GM18868 (cell line): ENCODE data around the gene GJA3.
"Not testable (repeated sequence)": the region's sequence is repeated elsewhere in the genome, so short reads cannot be mapped to it uniquely, and the experiment has no call there.

ENCODE experiments used
- ATAC-seq: cut with Tn5 transposase; IDR thresholded peaks from one replicate; pipeline ENCODE4 v1.9.1; 2021; ENCODE audit warnings: mild to moderate bottlenecking, moderate library complexity; ENCODE audit not compliant: unreplicated experiment

GJA3 gene

DNA sequence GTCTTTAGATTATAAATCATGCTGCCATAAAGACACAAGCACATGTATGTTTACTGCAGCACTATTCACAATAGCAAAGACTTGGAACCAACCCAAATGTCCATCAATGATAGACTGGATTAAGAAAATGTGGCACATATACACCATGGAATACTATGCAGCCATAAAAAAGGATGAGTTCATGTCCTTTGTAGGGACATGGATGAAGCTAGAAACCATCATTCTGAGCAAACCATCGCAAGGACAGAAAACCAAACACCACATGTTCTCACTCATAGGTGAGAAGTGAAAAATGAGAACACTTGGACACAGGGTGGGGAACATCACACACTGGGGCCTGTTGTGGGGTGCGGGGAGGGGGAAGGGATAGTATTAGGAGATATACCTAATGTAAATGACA is 7.6 kb downstream of the GJA3 start:
- not testable (repeated sequence) for ATAC-seq

DNA sequence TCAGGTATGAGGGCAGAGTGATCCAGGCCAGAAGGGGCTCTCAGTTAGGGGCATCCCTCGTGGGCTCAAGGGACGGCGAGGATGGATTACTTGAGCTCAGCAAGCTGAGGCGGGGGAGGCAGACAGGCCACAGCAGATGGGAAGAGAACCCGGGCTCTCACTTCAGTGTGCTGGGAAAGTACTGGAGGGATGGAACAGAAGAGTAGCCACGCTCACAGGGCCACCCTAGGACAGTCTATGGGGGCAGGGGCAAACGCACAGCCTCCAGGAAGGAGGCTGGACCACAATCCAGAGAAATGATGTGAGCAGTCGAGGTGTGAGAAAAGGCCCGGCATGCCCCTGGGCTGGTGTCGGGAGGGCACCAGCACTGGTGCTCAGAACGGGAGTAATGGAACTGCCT is 9.2 kb downstream of the GJA3 start:
- no peak for ATAC-seq

DNA sequence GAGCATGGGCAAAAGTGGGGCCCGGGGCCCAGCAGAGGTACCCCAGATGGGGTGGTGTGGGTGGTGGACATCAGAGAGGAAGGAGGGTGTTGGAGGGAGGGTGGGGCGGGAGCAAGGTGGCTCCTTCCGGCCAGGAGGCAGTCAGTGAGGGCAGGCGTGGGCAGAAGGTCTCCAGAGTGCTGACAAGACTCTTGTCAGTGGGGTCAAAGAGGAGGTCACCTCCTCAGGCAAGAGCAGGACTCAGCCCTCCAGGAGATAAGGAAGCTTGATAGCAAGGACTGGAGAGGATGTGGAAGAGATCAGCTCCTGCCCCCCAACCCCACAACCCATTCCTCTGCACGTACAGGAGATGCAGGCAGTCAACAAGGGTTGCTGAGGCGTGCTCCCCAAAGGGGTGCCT is 9.8 kb downstream of the GJA3 start:
- no peak for ATAC-seq

DNA sequence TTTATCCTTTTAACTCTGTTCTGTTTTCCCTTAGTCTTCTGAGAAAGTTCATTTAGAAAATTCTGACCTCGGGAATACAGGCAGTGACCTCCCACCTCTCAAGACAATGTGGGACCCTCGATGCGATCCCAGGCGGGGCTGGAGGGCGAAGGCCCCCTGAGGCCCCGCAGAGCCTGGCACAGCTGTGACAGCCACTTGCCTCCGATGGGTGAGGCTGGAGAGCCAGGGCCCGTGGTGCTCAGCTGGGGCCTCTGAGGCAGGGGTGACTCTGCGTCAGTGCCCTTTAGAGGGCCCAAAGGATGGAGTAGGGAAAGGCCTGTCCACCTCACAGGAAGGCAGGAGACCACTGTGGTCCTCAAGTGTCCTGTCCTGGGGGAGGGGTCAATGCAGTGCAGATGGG is 10.3 kb downstream of the GJA3 start:
- ATAC-seq = no peak

DNA sequence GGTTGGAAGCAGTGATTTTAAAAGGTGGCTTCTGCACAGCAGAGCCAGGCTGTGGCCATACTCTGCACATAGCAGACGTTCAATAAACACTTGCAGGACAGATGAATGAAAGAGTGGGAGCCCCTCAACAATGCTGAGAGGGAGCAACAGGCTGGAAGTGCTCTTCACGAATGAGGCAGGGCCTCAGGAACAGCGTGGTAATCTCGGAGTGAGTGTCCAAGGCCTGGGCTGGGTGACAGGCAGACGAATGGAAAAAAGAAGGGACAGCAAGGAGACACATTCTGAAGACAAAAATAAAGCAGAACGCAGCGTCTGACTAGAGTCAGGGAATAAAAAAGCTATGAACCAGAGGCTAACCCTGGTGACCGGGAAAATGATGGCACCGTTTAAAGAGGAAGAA is 11.1 kb downstream of the GJA3 start:
- no peak for ATAC-seq

DNA sequence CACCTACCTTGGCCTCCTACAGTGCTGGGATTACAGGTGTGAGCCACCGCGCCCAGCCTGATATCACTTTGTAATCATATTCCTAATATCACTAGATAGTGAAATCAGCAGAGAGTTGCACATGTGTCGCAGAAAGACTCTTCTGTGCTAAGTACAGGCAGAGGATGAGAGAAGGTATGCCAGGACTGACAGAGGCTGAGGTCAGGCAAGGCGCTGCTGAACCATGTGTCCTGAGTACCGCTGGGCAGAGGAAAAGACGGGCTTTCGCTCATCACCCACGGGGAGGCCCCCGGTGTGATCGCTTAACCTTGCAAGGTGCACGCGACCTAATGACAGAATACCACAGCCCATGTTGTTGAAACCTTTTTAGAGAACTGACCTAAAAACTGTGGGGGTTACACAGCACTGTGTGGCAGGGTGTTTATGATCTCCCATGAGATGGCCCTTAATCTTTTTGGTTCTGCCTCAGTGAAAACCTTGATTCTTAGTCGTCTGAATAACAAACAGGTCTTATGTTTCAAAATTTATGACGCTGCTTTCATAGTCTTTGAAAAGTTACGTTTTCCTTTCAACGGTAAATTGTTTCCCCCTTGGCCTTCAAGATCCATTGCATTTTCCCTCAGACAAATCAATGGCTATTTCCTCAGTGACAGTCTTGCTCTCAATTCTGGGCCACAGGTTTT is 12.2 kb downstream of the GJA3 start:
- no peak for ATAC-seq

DNA sequence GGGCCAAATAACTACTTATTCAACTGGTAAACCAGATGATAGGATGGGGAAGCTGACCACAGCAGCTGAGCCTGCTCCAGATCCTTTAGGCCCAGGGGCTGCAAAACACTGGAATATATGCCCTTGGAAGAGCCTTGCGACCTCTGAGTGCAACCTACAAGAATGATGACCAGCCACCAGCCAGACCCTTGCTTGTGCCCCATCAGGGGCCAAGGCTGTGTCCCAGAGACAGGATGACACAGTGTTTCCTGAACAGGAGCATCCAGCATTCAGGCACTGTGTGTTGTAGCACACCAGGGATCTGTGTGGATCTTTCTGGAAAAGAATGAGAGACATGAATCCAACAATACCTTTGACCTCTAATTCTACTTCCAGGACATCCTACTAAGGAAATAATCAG is 14.5 kb downstream of the GJA3 start:
- ATAC-seq = no peak

DNA sequence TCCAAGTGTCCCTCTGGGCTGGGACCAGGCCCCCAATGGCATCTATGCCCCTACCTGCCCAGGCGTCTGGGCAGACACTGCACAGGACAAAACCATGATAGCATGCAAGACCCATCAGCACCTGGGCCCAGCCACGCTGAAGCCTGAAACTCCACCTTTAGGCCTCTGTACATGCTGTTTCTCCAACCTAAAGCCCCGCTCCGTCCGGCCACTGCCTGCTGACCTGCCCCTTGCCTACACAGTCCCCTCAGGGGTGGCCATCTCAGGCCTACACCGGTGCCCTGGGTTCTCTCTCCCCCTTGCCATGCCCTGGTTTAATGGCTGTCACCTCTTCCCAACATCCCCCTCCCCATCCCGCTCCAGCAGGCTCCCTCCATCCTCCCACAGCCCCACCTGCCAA is 15.3 kb downstream of the GJA3 start:
- ATAC-seq = no peak

DNA sequence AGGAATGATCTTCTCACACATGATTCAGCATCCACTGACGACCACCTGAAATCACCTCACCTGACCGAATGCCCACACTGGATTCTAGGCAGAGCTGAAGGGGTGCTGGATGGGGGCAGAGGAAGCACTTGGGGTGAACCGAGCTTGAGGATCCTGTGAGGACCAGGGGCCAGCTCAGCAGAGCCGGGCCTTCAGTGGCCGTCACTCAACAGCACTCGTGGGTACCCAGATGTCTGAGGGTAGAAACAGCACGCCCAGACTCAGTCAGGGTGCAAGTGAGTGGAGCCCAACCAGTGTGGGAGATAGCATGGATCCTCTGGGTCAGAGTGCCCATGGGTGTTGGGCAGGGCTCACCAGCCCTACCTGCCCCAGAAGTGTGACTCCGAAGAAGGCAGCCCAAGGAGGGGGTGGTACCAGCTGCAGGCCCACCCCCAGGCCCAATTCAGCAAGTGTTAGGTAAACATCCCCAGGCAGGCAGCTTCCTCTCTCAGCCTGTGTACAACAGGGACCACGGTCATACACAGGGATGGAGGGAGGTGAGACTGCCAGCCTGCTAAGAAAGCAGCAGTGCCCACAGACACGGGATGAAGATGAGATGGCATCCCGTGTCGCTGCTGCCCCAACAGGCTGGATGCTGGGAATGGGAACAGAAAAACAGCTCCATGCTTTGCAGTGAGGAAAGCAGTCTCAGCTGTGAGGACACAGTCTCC is 16.6 kb downstream of the GJA3 start:
- no peak for ATAC-seq

DNA sequence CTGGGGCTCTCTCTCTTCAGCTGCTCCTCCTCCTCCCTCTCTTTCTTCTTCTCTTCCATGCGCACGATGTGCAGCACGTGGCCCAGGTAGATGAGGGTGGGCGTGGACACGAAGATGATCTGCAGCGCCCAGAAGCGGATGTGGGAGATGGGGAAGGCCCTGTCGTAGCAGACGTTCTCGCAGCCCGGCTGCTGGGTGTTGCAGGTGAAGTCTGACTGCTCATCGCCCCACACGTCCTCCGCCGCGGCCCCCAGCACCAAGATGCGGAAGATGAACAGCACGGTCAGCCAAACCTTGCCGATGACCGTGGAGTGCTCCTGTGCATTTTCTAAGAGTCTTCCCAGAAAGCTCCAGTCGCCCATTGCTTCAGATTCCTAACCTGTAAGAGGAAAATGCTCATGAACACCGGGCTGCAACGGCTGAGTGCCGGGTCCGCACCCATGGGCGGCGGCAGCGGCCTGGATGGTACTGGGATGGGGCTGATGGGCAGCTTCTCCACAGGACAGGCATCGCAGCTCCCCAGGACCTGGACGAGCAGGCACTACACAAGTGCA is 17.8 kb downstream of the GJA3 start:
- ATAC-seq = no peak

DNA sequence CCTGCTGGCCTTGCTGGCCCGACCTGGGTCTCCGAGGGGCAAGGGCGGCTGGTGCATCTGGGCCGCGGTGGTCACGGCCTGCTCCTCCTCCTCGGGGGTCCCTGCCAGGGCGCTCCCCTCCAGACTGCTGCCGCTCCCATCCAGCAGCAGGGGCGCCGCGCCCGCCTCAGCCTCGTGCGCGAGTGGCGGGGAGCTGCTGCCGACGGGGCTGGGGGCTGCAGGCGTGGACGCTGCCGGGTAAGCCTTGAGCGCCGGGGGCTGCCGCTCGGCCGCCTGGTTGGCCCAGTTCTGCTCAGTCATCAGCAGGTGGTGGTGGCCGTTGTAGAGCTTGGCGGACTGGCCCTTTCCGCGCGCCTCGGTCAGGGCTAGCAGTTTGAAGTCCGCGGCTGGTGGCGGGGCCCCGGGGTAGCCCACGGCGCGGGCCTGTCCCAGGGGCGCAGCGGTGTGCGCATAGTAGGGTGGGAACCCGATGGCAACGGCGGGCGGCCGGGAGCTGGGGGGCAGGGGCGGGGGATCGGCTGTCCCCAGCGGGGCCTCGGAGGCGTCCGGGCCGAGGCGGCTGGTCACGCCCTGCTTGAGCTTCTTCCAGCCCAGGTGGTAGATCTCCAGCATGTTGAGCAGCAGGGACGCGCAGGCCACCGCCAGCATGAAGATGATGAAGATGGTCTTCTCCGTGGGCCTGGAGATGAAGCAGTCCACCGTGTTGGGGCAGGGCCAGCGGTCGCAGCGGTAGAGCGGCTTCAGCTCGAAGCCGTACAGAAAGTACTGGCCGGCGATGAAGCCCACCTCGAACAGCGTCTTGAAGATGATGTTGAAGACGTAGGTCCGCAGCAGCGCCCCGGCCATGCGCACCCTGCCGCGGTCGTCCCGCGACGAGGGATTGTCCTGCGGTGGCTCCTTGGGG is 18.6 kb downstream of the GJA3 start:
- no peak for ATAC-seq

DNA sequence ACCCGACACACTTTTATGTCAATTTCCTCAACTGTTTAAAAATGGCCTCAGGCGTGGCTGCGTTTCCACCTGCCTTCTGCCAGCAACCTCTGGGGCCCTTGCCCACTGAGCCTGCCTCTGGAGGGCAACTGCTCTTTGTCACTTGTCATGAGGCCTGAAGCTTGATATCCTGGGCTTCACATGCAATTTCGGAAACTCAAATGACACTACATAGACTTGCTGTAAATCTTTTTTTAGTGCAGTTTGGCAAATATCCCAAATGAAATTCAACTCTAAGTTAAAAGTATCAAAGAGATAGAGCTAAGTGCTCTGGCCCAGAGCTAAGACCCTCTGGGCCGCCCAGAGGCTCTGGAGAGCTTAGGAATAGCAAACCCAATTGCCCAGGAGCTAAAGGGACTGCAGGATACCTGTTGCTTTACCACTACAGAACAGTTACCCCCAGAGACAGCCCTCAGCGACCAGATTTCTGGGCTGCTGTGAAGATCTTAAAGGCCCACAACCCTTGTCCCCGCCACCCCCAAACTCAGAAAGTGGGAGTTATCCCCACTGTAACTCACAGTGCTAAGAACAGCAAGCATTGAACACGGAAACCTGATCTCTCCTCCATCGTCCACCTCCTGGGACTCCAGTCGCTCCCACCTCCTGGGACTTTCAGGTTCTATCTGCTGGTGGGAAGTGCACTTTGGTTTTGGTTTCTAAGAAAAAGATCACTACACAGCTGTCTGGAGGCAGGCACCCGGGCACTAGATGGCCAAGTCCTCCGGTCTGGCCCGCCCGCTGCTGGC is 19.4 kb downstream of the GJA3 start:
- no peak for ATAC-seq

DNA sequence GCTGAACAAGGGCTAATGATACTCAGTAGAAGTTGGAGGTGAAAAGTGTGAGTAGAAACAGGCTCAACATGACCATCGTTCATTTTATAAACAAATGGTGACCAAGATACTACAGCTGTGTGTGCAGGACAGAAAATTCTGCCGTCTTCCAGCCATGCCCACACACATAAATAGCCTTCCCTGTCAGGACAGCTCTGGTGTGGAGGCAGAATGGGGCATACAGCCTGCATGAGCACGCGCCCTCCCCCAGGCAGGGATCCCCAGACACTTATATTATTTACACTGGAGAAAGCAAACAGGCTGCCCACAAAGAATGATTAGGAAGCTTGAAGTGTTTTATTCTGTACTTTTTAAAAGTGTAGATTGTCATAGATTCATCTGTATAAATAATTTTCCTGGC is 20.4 kb downstream of the GJA3 start:
- ATAC-seq = no peak

DNA sequence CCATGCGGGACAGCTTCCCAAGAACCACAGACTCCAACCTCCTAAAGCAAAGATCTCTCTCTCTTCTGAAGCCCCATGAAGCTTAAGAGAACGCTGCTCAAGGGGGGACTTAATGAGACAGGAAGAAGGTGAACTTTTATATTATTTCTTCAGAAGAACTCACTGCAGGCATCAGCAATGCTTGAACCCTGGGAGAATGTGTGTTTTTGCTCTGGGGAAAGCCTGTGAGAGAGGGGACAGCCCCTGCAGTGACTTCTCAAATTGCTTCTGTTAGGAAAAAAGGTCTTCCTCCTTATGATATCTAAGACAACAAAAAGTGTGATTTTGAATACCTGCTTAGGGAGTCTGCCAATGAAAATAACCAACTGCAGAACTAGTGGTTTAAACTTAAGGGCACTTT is 23.0 kb downstream of the GJA3 start:
- ATAC-seq = no peak

DNA sequence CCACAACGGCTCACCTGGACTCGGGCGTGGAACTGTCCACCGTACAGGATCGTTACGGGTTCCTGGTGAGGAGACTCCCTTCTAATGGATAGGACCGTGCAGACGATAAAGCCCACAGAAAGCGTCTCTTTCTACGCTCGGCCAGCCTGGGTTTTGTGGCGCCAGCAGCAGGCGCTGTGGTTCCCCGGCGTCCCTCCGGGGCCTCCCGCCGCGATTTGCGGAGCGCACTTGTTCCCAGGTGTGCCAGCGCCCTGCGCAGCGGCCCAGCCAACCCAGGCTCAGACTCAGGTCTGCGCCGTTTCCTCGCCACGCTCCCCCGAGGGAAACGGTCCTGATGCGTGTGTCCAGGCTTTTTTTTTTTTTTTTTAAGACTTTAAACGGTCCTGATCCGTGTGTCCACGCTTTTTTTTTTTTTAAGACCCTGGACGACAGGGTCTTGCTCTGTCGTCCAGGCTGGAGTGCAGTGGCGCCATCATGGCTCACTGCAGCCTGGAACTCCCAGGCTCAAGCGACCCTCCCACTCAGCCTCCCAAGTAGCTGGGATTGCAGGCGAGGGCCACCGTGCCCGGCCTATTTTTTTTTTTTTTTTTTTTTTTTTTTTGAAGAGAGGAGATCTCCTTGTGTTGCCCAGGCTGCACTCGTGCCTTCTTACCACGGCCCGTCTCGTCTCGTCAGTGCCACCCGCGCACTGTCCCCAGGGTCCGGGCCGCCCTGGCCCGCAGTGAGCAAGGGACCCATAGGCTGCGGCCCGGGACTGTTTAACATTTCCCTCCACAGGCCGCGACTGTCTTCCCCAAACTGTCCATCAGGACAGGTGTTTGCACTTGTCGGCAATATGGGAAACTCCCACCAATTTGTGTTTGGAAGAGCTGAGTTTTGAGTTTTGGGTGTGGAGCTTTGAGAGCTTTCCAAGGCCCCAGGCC is 23.8 kb downstream of the GJA3 start:
- ATAC-seq = no peak

DNA sequence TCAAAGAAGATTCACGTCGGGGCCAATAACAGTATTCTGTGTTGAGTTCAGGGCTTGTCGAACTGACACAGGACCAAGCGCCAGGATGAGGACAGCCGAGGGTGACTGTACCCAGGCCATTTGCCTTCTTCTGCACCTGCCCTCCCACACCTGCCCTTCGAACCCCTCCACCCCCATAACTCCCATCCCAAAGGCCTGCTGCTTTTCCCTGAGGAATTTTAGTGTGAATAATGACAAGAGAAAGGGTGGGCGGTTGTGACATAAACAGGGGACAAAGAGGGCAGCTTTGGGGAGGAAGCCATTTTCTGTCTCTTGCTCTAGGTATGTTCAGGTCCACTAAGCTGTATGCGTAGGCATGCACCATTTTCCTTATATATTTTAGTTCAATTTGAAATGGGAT is 26.1 kb downstream of the GJA3 start:
- no peak for ATAC-seq

DNA sequence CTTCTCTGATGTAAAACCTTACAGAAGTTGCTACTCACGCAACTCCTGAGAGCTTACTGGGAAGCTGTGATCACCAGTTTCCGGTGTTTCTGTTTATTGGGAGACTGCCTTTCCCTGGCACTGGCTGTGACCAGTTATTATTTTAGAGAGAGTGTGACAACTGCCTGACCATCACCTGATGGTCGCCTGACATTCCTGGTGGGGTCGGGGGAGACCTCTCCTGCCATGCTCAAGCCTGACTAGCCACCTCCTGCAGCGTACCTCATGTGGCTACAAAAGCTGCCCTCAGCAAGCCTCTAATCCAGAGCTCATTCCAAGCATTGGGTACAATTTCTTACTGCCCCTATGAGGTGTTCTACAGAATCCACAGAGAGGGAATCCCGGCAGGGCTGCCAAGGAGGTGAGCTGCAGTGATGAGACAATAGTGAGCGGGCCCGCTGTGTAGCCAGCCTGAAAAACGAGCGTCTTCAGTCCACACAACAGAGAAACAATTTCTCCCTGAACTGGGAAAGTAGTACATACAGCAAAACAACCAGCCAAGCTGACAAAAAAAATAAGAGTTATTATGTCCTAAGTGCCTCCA is 28.7 kb downstream of the GJA3 start:
- ATAC-seq = no peak

DNA sequence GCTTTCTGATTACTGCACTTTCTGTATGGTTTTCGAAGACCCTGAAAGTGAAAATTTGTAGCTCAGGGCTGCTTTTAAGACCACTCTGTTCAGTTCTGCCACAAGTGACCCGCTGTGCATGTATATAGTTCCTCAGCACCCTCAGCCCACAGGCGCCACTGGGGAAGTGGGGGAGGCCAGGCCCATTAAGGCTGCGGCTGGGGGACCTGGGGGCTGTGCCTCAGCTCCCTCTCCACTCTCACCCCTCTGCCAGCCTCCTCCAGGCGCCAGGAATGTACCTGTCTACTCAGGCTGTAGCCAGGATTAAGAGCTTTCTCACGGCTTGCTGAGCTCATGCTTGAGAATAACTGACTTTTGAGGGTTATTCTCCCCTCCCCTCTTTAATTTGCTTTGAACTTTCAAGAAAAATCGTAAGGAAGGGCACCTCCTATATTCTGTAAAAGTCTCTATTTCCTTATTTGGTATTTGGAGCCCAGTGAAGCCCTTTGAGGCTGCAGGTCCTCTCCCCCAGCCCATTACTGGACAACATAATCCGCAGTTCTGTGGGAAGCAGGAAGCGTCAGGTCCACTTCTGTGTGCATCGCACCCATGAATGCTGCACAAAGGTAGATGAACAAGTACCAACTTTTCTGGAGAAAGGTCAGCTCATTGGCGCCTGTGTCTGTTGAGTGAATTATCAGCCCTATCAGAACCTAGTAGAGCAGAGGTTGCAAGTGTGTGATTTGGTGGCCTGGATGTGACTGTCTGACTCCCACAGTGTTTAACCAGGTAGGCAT is 29.6 kb downstream of the GJA3 start:
- no peak for ATAC-seq

DNA sequence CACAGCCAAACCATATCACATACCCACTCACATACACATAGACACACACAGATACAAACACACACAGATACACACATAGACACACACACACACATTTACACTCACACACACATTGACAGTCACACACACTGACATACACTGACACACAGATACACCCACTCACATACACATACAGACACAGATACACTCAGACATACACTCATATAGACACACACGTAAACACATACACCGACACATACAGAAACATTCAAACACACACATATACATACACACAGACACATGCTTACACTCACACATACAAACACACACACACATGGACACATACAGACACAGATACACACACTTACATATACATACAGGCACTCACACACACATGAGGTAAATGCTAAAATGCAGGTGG is 30.2 kb downstream of the GJA3 start:
- ATAC-seq = no peak
